Measurements from ENCODE around the gene TNPO1.
"Not testable (repeated sequence)": the region's sequence is repeated elsewhere in the genome, so short reads cannot be mapped to it uniquely, and the experiment has no call there.

The TNPO1 gene

GRCh38 chr5:72799721-72800120 lies 16.7 kb upstream of the TNPO1 start:
- DNase-seq (ENCODE audit: low read depth): no peak
- H3K4me3 ChIP-seq (ENCODE audit: low read depth, low read length): no peak overlapping the region
- no peak for TF ChIP-seq CTCF (IDR thresholded peaks at IDR 0.05; ENCODE audit: low read depth, low read length, missing control alignments)

- DNase-seq (ENCODE audit: low read depth); H3K4me3 ChIP-seq (ENCODE audit: low read depth, low read length): not testable (repeated sequence)
These were observed 7.8 kb upstream of the TNPO1 start for GRCh38 chr5:72808637-72809036.

GRCh38 chr5:72811849-72812248 lies 4.6 kb upstream of the TNPO1 start:
- no peak overlapping the region for H3K4me3 ChIP-seq (ENCODE audit: low read depth, low read length)
- no peak for TF ChIP-seq CTCF (IDR thresholded peaks at IDR 0.05; ENCODE audit: low read depth, low read length, missing control alignments)
- no peak for DNase-seq (ENCODE audit: low read depth)

GRCh38 chr5:72812488-72812887 lies 4.0 kb upstream of the TNPO1 start:
- no peak for DNase-seq (ENCODE audit: low read depth)
- no peak for TF ChIP-seq CTCF (IDR thresholded peaks at IDR 0.05; ENCODE audit: low read depth, low read length, missing control alignments)
- no peak overlapping the region for H3K4me3 ChIP-seq (ENCODE audit: low read depth, low read length)

GRCh38 chr5:72814104-72814503 lies 2.4 kb upstream of the TNPO1 start:
- TF ChIP-seq CTCF (IDR thresholded peaks at IDR 0.05; ENCODE audit: low read depth, low read length, missing control alignments): no peak
- no peak overlapping the region for H3K4me3 ChIP-seq (ENCODE audit: low read depth, low read length)
- DNase-seq (ENCODE audit: low read depth): no peak

- no peak for DNase-seq (ENCODE audit: low read depth)
- H3K4me3 ChIP-seq (ENCODE audit: low read depth, low read length): no peak overlapping the region
- no peak for TF ChIP-seq CTCF (IDR thresholded peaks at IDR 0.05; ENCODE audit: low read depth, low read length, missing control alignments)
These were observed 1.6 kb upstream of the TNPO1 start for GRCh38 chr5:72814864-72815263.

- TF ChIP-seq CTCF (IDR thresholded peaks at IDR 0.05; ENCODE audit: low read depth, low read length, missing control alignments): no peak
- DNase-seq (ENCODE audit: low read depth): no peak
These were observed 729 bp upstream of the TNPO1 start for GRCh38 chr5:72815580-72816283.

More at GRCh38 chr5:72815580-72816283, 729 bp upstream of the TNPO1 start:
- H3K4me3 ChIP-seq (ENCODE audit: low read depth, low read length): peak overlapping the region; percentile 54

Data from GM12864 (cell line).